Naive thymus-derived CD4-positive, alpha-beta T cell (primary cell): ENCODE results near the gene CHMP4A. TPM values are rescaled to one million over a fixed set of nuclear protein-coding genes. Genes with fewer than 3 reads are reported as not detected.

Source experiments
- ATAC-seq: fragments of 150-1000 bp; cut with Tn5 transposase; 2 replicates; pipeline ENCODE4 v1.10.0; 2021; ENCODE audit warnings: mild to moderate bottlenecking, moderate library complexity
- CTCF ChIA-PET: fragments of 350-600 bp; sonication (Branson Sonifier 250); formaldehyde crosslinking; loops from one replicate; lab custom pipeline; 2021; ENCODE audit warnings: antibody characterized with exemption; lab: Charles Lee
- POLR2A ChIA-PET: fragments of 350-600 bp; sonication (Branson Sonifier 250); formaldehyde crosslinking; loops from one replicate; lab custom pipeline; 2021; ENCODE audit warnings: antibody characterized with exemption, inconsistent platforms; lab: Charles Lee
- DNase-seq, 9 donors: peaks; one replicate each; pipeline versions ENCODE4 v3.0.0 to v3.0.0-alpha.2; 2020 to 2022; ENCODE audit warnings: mixed read lengths in 1 of 9
- H3K27ac ChIP-seq: one replicate; pipeline ENCODE4 v1.7.0; 2013; ENCODE audit warnings: mild to moderate bottlenecking, low read depth, low read length, moderate library complexity
- H3K27me3 ChIP-seq, 2 donors: one replicate each; pipeline ENCODE4 v1.7.0; 2013; ENCODE audit warnings: low read length in 2 of 2, mild to moderate bottlenecking in 2 of 2, moderate library complexity in 2 of 2; ENCODE audit not compliant: control insufficient read depth in 2 of 2, insufficient read depth in 2 of 2
- H3K36me3 ChIP-seq, 3 experiments: 1 replicate in 2 of 3; 2 replicates in 1 of 3; pipeline ENCODE4 v1.7.0; 2013; ENCODE audit warnings: low read length in 3 of 3, mild to moderate bottlenecking in 3 of 3, moderate library complexity in 1 of 3; ENCODE audit not compliant: insufficient read depth in 3 of 3, control insufficient read depth in 2 of 3
- H3K4me1 ChIP-seq, 2 donors: one replicate each; pipeline ENCODE4 v1.7.0; 2013; ENCODE audit warnings: low read length in 2 of 2, mild to moderate bottlenecking in 2 of 2, moderate library complexity in 1 of 2; ENCODE audit not compliant: control insufficient read depth in 2 of 2, insufficient read depth in 2 of 2
- H3K4me3 ChIP-seq: 2 replicates; pipeline ENCODE4 v1.7.0; 2013; ENCODE audit warnings: mild to moderate bottlenecking, low read length
- H3K9me3 ChIP-seq, 3 experiments: 1 replicate in 2 of 3; 2 replicates in 1 of 3; pipeline ENCODE4 v1.7.0; 2013; ENCODE audit warnings: low read length in 3 of 3; ENCODE audit not compliant: control insufficient read depth in 2 of 3
- H3K27ac Mint-ChIP-seq, 9 donors: one replicate each; pipeline ENCODE4 v1.8.0; 2020 to 2022; ENCODE audit warnings: mixed read lengths in 9 of 9, mild to moderate bottlenecking in 8 of 9, moderate library complexity in 5 of 9, inconsistent platforms in 2 of 9
- H3K27me3 Mint-ChIP-seq, 5 donors: one replicate each; pipeline ENCODE4 v1.8.0; 2021 to 2022; ENCODE audit warnings: mixed read lengths in 5 of 5, mild to moderate bottlenecking in 1 of 5
- H3K36me3 Mint-ChIP-seq, 5 donors: one replicate each; pipeline ENCODE4 v1.8.0; 2020 to 2022; ENCODE audit warnings: mixed read lengths in 5 of 5, mild to moderate bottlenecking in 3 of 5, inconsistent platforms in 1 of 5
- H3K4me1 Mint-ChIP-seq, 7 donors: one replicate each; pipeline ENCODE4 v1.8.0; 2020 to 2022; ENCODE audit warnings: mixed read lengths in 7 of 7, mild to moderate bottlenecking in 3 of 7, inconsistent platforms in 1 of 7
- H3K4me3 Mint-ChIP-seq, 10 donors: one replicate each; pipeline ENCODE4 v1.8.0; 2020 to 2022; ENCODE audit warnings: mild to moderate bottlenecking in 10 of 10, mixed read lengths in 10 of 10, moderate library complexity in 6 of 10, inconsistent platforms in 2 of 10
- H3K9me3 Mint-ChIP-seq, 11 donors: one replicate each; pipeline ENCODE4 v1.8.0; 2020 to 2022; ENCODE audit warnings: mixed read lengths in 11 of 11, mild to moderate bottlenecking in 4 of 11, inconsistent platforms in 1 of 11, moderate library complexity in 1 of 11
- intact Hi-C, 2 donors: fragments of 100-400 bp; cut with micrococcal nuclease; formaldehyde crosslinking; loops; one replicate each; pipeline ENCODE4 v1.15.1; 2023
- polyA plus RNA-seq, 2 donors: library from polyadenylated mRNA; unstranded; fragments of 300-500 nt; fragmentation: Illumina TruSeq; gene quantifications; one replicate each; pipeline ENCODE4 v1.2.3, GENCODE V29; 2021
- total RNA-seq, 6 experiments: library from RNA in 5 of 6; stranded (reverse) in 5 of 6; gene quantifications; 1 replicate in 5 of 6; 2 replicates in 1 of 6; pipeline ENCODE4 v1.2.3 and lab custom pipeline; 2021 to 2026

CHMP4A gene
- total and polyA plus RNA-seq, 7 experiments from 2014 or later: 79.1 to 140 (median 94.1) TPM

GRCh38 chr14:24241829-24242443 is 28.6 kb upstream of the CHMP4A start:
- Mint-ChIP-seq H3K27ac (peak overlapping the region; percentile 98 to 100 (median 100)), H3K4me3 (peak overlapping the region; percentile 84 to 99 (median 98)), H3K4me1 (peaks cover 42 to 71% (median 62%) of the 10 kb centered on the region in 7 donors), H3K36me3 (peaks cover 3 to 29% (median 20%) of the 10 kb centered on the region in 5 donors), H3K9me3 (peaks cover 0 to 1% (median 0%) of the 10 kb centered on the region in 11 donors), H3K27me3 (no peaks in the 10 kb centered on the region)
- Histone ChIP-seq H3K36me3 (peaks cover 16 to 43% (median 20%) of the 10 kb centered on the region in 3 experiments), H3K4me1 (peaks cover 40 to 41% of the 10 kb centered on the region in 2 donors), H3K9me3 (no peaks in the 10 kb centered on the region), H3K27ac (peak overlapping the region; percentile 98), H3K27me3 (no peaks in the 10 kb centered on the region), H3K4me3 (peak overlapping the region; percentile 78)
- peak in 7 of 9 donors; percentile 94 to 98 (median 97) for DNase-seq
- peak; percentile 89 for ATAC-seq
- POLR2A ChIA-PET: interaction anchor here (0.7 to 7.2 kb wide), 45 partner anchors 8 to 1235 kb away, joined by 3 to 125 read pairs (median 6); partner anchors contain the start of genes ACIN1, C14orf119, CBLN3 and CHMP4A
- CTCF ChIA-PET: interaction anchor here (0.6 to 7.9 kb wide), 36 partner anchors 9 to 695 kb away, joined by 3 to 140 read pairs (median 5); partner anchors contain the start of genes CHMP4A, CIDEB, DCAF11 and DHRS1
- intact Hi-C loops: loop anchor here (1.0 to 2.0 kb wide), 15 partner anchors 10 to 435 kb away; partner anchors contain the start of genes DCAF11 (in 2 of the 2), GMPR2 (in 2 of the 2), IPO4 (in 2 of the 2) and IRF9 (in 2 of the 2)

- Mint-ChIP-seq H3K36me3 (peaks cover 11 to 39% (median 32%) of the 10 kb centered on the region in 5 donors), H3K27ac (peak overlapping the region in 8 of 9 donors; percentile 51 to 100 (median 84)), H3K4me1 (peaks cover 52 to 85% (median 67%) of the 10 kb centered on the region in 7 donors), H3K4me3 (peak overlapping the region; percentile 13 to 99 (median 87)), H3K27me3 (no peaks in the 10 kb centered on the region), H3K9me3 (peaks cover 0 to 1% (median 0%) of the 10 kb centered on the region in 11 donors)
- Histone ChIP-seq H3K27me3 (no peaks in the 10 kb centered on the region), H3K27ac (peak overlapping the region; percentile 98), H3K4me3 (no peak overlapping the region), H3K4me1 (peaks cover 37 to 40% of the 10 kb centered on the region in 2 donors), H3K9me3 (no peaks in the 10 kb centered on the region), H3K36me3 (peaks cover 20 to 58% (median 26%) of the 10 kb centered on the region in 3 experiments)
- ATAC-seq (no peak), DNase-seq (no peak)
- CTCF ChIA-PET: interaction anchor here (7.9 kb wide), 1 partner anchor 59 kb away, joined by 140 read pairs; the partner anchor contains the start of genes DHRS1 and NOP9
- intact Hi-C loops: no loop called here
- POLR2A ChIA-PET: interaction anchor here (2.5 to 7.2 kb wide), 9 partner anchors 7 to 190 kb away, joined by 15 to 125 read pairs (median 27); partner anchors contain the start of genes CBLN3, CHMP4A, CIDEB and DHRS1
Measured at GRCh38 chr14:24240110-24240918, 27.0 kb upstream of the CHMP4A start.

- Histone ChIP-seq H3K9me3 (no peaks in the 10 kb centered on the region), H3K27ac (no peak overlapping the region), H3K4me3 (no peak overlapping the region), H3K27me3 (no peaks in the 10 kb centered on the region), H3K36me3 (peaks cover 20 to 58% (median 26%) of the 10 kb centered on the region in 3 experiments), H3K4me1 (peaks cover 32 to 46% of the 10 kb centered on the region in 2 donors)
- intact Hi-C loops: no loop called here
- Mint-ChIP-seq H3K4me3 (peak overlapping the region; percentile 3 to 90 (median 34)), H3K36me3 (peaks cover 11 to 46% (median 37%) of the 10 kb centered on the region in 5 donors), H3K27me3 (no peaks in the 10 kb centered on the region), H3K4me1 (peaks cover 58 to 94% (median 75%) of the 10 kb centered on the region in 7 donors), H3K27ac (peak overlapping the region; percentile 1 to 74 (median 55)), H3K9me3 (peaks cover 0 to 1% (median 0%) of the 10 kb centered on the region in 11 donors)
- ChIA-PET CTCF (interaction anchor here (1.5 kb wide), 1 partner anchor 61 kb away, joined by 4 read pairs; the partner anchor contains the start of genes DHRS1 and NOP9), POLR2A (interaction anchor here (0.5 to 7.2 kb wide), 7 partner anchors 9 to 105 kb away, joined by 3 to 117 read pairs (median 4); partner anchors contain the start of genes CHMP4A, DHRS1, MDP1 and NOP9)
- DNase-seq (no peak), ATAC-seq (no peak)
Measured at GRCh38 chr14:24238527-24239037, 25.3 kb upstream of the CHMP4A start.

GRCh38 chr14:24238123-24238522 is 24.8 kb upstream of the CHMP4A start:
- Histone ChIP-seq H3K4me1 (peaks cover 27 to 46% of the 10 kb centered on the region in 2 donors), H3K4me3 (no peak overlapping the region), H3K27ac (no peak overlapping the region), H3K36me3 (peaks cover 20 to 58% (median 26%) of the 10 kb centered on the region in 3 experiments), H3K27me3 (no peaks in the 10 kb centered on the region), H3K9me3 (no peaks in the 10 kb centered on the region)
- ATAC-seq: no peak
- ChIA-PET POLR2A (interaction anchor here (0.6 to 7.2 kb wide), 7 partner anchors 10 to 192 kb away, joined by 3 to 117 read pairs (median 4); partner anchors contain the start of genes CHMP4A, MDP1 and RABGGTA), CTCF (interaction anchor here (1.5 kb wide), 1 partner anchor 61 kb away, joined by 4 read pairs; the partner anchor contains the start of genes DHRS1 and NOP9)
- Mint-ChIP-seq H3K27ac (peak overlapping the region; percentile 2 to 72 (median 55)), H3K36me3 (peaks cover 11 to 46% (median 37%) of the 10 kb centered on the region in 5 donors), H3K4me1 (peaks cover 60 to 94% (median 77%) of the 10 kb centered on the region in 7 donors), H3K4me3 (peak overlapping the region in 6 of 10 donors; percentile 3 to 90 (median 34)), H3K9me3 (peaks cover 0 to 1% (median 0%) of the 10 kb centered on the region in 11 donors), H3K27me3 (no peaks in the 10 kb centered on the region)
- intact Hi-C loops: no loop called here
- no peak for DNase-seq

GRCh38 chr14:24237463-24237955 is 24.2 kb upstream of the CHMP4A start:
- no peaks in the 10 kb centered on the region for H3K9me3 ChIP-seq
- no peak overlapping the region for H3K4me3 ChIP-seq
- no peaks in the 10 kb centered on the region for H3K27me3 ChIP-seq
- intact Hi-C loops: no loop called here
- H3K4me1 ChIP-seq: peaks cover 27 to 49% of the 10 kb centered on the region in 2 donors
- Mint-ChIP-seq H3K36me3 (peaks cover 11 to 46% (median 37%) of the 10 kb centered on the region in 5 donors), H3K9me3 (no peaks in the 10 kb centered on the region), H3K4me1 (peaks cover 60 to 96% (median 82%) of the 10 kb centered on the region in 7 donors), H3K4me3 (peak overlapping the region in 3 of 10 donors; percentile 31 to 90 (median 59)), H3K27me3 (no peaks in the 10 kb centered on the region), H3K27ac (peak overlapping the region in 8 of 9 donors; percentile 6 to 79 (median 56))
- ChIA-PET CTCF (interaction anchor here (1.5 kb wide), 1 partner anchor 62 kb away, joined by 4 read pairs; the partner anchor contains the start of genes DHRS1 and NOP9), POLR2A (interaction anchor here (0.6 to 7.2 kb wide), 6 partner anchors 10 to 193 kb away, joined by 3 to 117 read pairs (median 4); partner anchors contain the start of genes CHMP4A, MDP1 and RABGGTA)
- peaks cover 20 to 61% (median 26%) of the 10 kb centered on the region in 3 experiments for H3K36me3 ChIP-seq
- ATAC-seq (no peak), DNase-seq (no peak)
- no peak overlapping the region for H3K27ac ChIP-seq
